Upper lobe of left lung (tissue), 4 donors: ENCODE data around the gene ACOT13.

Source experiments
- EP300 ChIP-seq, 4 donors: sonication (generic); formaldehyde crosslinking; IDR thresholded peaks; one replicate each; pipeline ENCODE4 v1.5.1; 2017; ENCODE audit warnings: antibody characterized with exemption in 4 of 4, control low read depth in 2 of 4
- TF ChIP-seq, protein P1 (sequence below), 6 experiments: fragments of 450-650 bp in 4 of 6; fragments of 200-600 bp in 2 of 6; sonication (generic) in 2 of 6; IDR thresholded peaks; one replicate each; pipeline ENCODE4 v1.5.1; 2016 to 2019; ENCODE audit warnings: antibody characterized with exemption in 6 of 6

DNA sequence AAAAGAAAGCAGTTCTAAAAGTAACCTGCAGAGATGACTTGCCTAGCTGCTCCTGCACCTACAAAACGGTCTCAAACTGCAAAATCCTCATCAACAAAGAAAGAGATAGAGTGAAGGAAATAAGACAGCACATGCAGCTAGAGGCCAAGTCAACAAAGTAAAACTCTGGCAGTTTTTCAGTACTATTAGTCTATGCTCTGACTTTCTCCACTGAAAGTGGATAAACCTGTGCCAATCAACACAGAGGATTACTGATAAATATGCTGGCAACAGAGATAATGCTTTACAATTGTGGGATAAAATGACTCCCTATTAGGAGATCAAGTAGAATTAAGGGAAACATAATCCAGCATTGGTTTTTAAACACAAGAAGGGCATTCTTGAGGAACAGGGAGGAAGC, 34.3 kb upstream of the ACOT13 start:
- TF ChIP-seq, protein P1, sequence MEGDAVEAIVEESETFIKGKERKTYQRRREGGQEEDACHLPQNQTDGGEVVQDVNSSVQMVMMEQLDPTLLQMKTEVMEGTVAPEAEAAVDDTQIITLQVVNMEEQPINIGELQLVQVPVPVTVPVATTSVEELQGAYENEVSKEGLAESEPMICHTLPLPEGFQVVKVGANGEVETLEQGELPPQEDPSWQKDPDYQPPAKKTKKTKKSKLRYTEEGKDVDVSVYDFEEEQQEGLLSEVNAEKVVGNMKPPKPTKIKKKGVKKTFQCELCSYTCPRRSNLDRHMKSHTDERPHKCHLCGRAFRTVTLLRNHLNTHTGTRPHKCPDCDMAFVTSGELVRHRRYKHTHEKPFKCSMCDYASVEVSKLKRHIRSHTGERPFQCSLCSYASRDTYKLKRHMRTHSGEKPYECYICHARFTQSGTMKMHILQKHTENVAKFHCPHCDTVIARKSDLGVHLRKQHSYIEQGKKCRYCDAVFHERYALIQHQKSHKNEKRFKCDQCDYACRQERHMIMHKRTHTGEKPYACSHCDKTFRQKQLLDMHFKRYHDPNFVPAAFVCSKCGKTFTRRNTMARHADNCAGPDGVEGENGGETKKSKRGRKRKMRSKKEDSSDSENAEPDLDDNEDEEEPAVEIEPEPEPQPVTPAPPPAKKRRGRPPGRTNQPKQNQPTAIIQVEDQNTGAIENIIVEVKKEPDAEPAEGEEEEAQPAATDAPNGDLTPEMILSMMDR (IDR thresholded peaks at IDR 0.05): no peak
- TF ChIP-seq EP300 (IDR thresholded peaks at IDR 0.05): no peak
